Subcutaneous abdominal adipose tissue (tissue), 5 donors: ENCODE measurements around the gene PASK.
A peak's percentile ranks its signal among the peaks of the same experiment; 100 is the strongest.

Source experiments
- H3K27ac ChIP-seq: one replicate; pipeline ENCODE4 v1.7.0; 2013; ENCODE audit warnings: low read depth, mild to moderate bottlenecking, inconsistent platforms, low read length, moderate library complexity
- H3K27me3 ChIP-seq, 5 donors: one replicate each; pipeline ENCODE4 v1.7.0; 2013; ENCODE audit warnings: low read length in 5 of 5, inconsistent platforms in 1 of 5; ENCODE audit not compliant: control insufficient read depth in 5 of 5, insufficient read depth in 4 of 5
- H3K36me3 ChIP-seq, 5 donors: one replicate each; pipeline ENCODE4 v1.7.0; 2013; ENCODE audit warnings: low read length in 5 of 5; ENCODE audit not compliant: control insufficient read depth in 5 of 5, insufficient read depth in 5 of 5
- H3K4me1 ChIP-seq, 5 donors: one replicate each; pipeline ENCODE4 v1.7.0; 2013; ENCODE audit warnings: low read length in 5 of 5, mild to moderate bottlenecking in 3 of 5, moderate library complexity in 1 of 5; ENCODE audit not compliant: control insufficient read depth in 5 of 5, insufficient read depth in 5 of 5
- H3K4me3 ChIP-seq, 5 donors: one replicate each; pipeline ENCODE4 v1.7.0; 2013; ENCODE audit warnings: low read length in 5 of 5, low read depth in 1 of 5
- H3K9ac ChIP-seq, 5 donors: one replicate each; pipeline ENCODE4 v1.7.0; 2013; ENCODE audit warnings: low read length in 5 of 5, mild to moderate bottlenecking in 4 of 5, moderate library complexity in 3 of 5
- H3K9me3 ChIP-seq, 5 donors: one replicate each; pipeline ENCODE4 v1.7.0; 2013; ENCODE audit warnings: low read length in 5 of 5; ENCODE audit not compliant: control insufficient read depth in 5 of 5
- donor health status: healthy.
- donor health status: healthy.
- donor health status: healthy.
- donor health status: healthy.
- donor health status: healthy.

PASK gene

GRCh38 chr2:241131531-241131930, 17.7 kb downstream of the PASK start:
- peaks cover 0 to 4% (median under 1%) of the 10 kb centered on the region in 5 donors for H3K36me3 ChIP-seq
- H3K4me1 ChIP-seq, result peaks cover 0 to 13% (median 0%) of the 10 kb centered on the region in 5 donors
- no peak overlapping the region for H3K4me3 ChIP-seq
- H3K9ac ChIP-seq, result no peak overlapping the region
- H3K27me3 ChIP-seq, result no peaks in the 10 kb centered on the region
- no peaks in the 10 kb centered on the region for H3K9me3 ChIP-seq
- no peak overlapping the region for H3K27ac ChIP-seq

DNA sequence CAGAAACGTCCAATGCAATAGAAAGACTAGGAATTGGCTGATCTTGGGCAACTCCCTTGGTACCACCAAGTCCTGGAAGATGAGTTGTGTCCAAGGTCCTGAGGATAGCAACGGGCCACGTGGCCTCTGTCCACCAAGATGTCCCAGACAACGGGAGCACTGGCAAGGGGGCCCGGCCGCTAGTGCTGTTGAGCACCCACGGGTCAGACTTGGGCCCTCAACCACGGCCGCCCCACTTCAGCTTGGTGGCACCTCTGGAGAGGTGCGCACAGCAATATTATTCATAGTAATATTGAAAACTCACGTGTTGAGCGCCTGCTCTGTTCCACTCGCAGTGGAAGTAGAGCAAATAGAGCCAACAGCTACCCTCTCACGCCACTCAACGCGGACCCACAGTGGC, 19.0 kb downstream of the PASK start:
- no peaks in the 10 kb centered on the region for H3K9me3 ChIP-seq
- H3K4me3 ChIP-seq, result no peak overlapping the region
- H3K27me3 ChIP-seq, result no peaks in the 10 kb centered on the region
- peaks cover 0 to 13% (median 0%) of the 10 kb centered on the region in 5 donors for H3K4me1 ChIP-seq
- H3K9ac ChIP-seq, result no peak overlapping the region
- no peak overlapping the region for H3K27ac ChIP-seq
- peaks cover 0 to 6% (median 4%) of the 10 kb centered on the region in 5 donors for H3K36me3 ChIP-seq

DNA sequence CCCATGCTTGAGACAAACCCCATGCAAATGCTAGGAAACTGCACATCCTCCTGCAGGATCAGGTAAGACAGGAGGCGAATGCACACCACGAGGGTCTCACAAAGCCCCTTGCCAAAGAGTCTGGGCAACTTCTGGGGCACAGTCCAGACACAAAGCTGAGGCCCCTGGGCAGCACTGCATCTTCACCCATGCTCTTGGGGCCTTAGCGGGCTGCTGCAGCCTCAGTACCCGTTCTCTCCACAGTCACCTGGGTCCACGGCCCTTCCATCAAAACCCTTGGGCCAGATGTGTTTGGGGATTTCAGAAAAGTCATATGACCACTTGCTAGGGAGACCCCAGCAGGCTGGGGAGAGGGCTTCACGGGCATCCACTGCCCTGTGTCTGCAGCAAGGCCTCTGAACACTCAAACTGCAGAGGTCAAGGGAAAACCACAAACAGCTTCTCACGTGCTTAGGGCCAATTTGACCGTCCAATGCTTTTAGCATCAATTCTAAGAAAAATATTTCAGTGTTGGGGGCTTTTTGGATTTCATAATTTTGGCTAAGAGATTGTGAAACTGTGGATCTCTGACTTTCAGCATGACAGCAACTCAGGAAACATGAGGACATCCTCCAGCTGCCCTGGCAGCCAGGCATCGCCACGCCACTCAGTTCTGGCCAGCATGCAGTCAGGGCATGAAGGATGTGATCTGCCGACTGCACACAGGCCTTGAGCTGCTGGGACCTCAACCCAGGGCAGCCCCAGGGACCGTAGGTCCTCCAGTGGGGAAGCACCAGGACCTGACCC, 20.0 kb downstream of the PASK start:
- no peak overlapping the region for H3K9ac ChIP-seq
- no peaks in the 10 kb centered on the region for H3K9me3 ChIP-seq
- peaks cover 0 to 6% (median 4%) of the 10 kb centered on the region in 5 donors for H3K36me3 ChIP-seq
- H3K4me1 ChIP-seq, result peaks cover 0 to 14% (median under 1%) of the 10 kb centered on the region in 5 donors
- H3K27me3 ChIP-seq, result no peaks in the 10 kb centered on the region
- no peak overlapping the region for H3K27ac ChIP-seq
- H3K4me3 ChIP-seq, result no peak overlapping the region

DNA sequence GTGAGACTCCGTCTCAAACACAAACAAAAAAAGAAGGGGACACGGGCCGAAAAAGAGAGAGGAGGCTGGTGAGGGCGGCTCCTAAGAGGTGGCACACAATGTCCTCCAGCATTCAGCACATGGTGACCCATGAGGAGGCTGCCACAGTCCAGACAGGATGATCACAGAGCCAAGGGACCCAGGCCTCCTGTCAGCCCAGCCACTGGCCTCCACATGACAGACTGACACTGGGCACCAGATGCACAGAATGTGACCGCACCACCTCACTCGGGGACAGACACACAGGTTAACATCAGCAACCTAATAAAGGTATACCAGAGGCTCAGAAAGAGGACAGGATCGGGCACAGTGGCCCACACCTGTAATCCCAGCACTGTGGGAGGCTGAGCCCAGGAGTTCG, 21.0 kb downstream of the PASK start:
- H3K4me1 ChIP-seq, result peaks cover 0 to 22% (median 8%) of the 10 kb centered on the region in 5 donors
- H3K9me3 ChIP-seq, result no peaks in the 10 kb centered on the region
- H3K36me3 ChIP-seq, result peaks cover 0 to 6% (median 4%) of the 10 kb centered on the region in 5 donors
- no peaks in the 10 kb centered on the region for H3K27me3 ChIP-seq
- no peak overlapping the region for H3K27ac ChIP-seq
- no peak overlapping the region for H3K4me3 ChIP-seq
- H3K9ac ChIP-seq, result no peak overlapping the region

GRCh38 chr2:241126771-241127202, 22.5 kb downstream of the PASK start:
- Histone ChIP-seq H3K4me1 (peaks cover 0 to 22% (median 9%) of the 10 kb centered on the region in 5 donors), H3K9ac (no peak overlapping the region)

DNA sequence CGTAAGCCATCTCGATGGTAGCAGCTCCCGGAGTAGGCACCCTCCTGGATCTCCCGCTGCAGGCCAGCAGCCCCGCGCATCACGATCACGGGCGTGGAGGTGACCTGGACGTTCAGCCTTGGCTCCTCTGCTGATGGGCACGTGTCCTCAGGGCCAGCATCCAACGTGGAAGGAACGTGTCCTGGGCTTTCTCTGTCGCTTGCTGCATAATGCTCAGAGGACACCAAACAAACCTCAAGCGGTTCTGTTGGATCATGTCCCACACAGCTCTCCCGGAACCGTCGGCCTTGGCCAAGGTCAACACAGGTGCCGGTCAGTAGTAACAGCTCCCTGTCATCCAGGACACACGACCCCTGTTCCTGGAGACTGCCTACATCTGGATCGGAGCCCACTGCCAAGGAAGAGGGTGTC, 23.1 kb downstream of the PASK start:
- Histone ChIP-seq H3K9ac (no peak overlapping the region), H3K4me3 (no peak overlapping the region), H3K27me3 (no peaks in the 10 kb centered on the region), H3K27ac (no peak overlapping the region), H3K36me3 (peaks cover 0 to 8% (median 4%) of the 10 kb centered on the region in 5 donors), H3K4me1 (peaks cover 0 to 22% (median 9%) of the 10 kb centered on the region in 5 donors), H3K9me3 (no peaks in the 10 kb centered on the region)

More at GRCh38 chr2:241126771-241127202, 22.5 kb downstream of the PASK start:
- H3K27ac ChIP-seq, result no peak overlapping the region
- no peak overlapping the region for H3K4me3 ChIP-seq
- no peaks in the 10 kb centered on the region for H3K9me3 ChIP-seq
- H3K27me3 ChIP-seq, result no peaks in the 10 kb centered on the region
- H3K36me3 ChIP-seq, result peaks cover 0 to 8% (median 4%) of the 10 kb centered on the region in 5 donors

DNA sequence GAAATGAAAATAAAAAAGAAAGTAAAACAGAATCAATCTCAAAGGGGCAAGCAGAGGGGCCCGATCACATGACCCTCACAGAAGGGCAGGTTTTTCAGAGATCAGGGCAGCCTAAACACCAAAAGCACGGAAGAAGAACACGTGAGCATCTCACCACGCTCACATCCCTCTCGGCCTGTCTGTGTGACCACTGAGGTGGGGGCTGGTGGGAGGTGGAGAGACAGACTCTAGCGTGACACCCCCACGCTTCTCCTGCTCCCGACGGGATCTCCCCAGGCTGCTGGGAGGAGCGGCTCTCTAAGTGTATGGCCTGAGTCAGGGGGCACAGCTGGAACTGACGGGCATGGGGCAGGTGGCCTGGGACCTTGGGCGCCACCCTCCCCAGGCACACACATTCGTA, 23.6 kb downstream of the PASK start:
- H3K9ac ChIP-seq, result no peak overlapping the region
- H3K36me3 ChIP-seq, result peaks cover 0 to 8% (median 4%) of the 10 kb centered on the region in 5 donors
- H3K27me3 ChIP-seq, result no peaks in the 10 kb centered on the region
- no peak overlapping the region for H3K4me3 ChIP-seq
- H3K27ac ChIP-seq, result no peak overlapping the region
- H3K9me3 ChIP-seq, result no peaks in the 10 kb centered on the region
- peaks cover 0 to 22% (median 9%) of the 10 kb centered on the region in 5 donors for H3K4me1 ChIP-seq

- Histone ChIP-seq H3K36me3 (peaks cover 0 to 8% (median 4%) of the 10 kb centered on the region in 5 donors), H3K27ac (no peak overlapping the region), H3K9me3 (no peaks in the 10 kb centered on the region), H3K9ac (peak overlapping the region in 1 of 5 donors; percentile 53), H3K4me1 (peaks cover 0 to 11% (median 9%) of the 10 kb centered on the region in 5 donors), H3K4me3 (no peak overlapping the region), H3K27me3 (no peaks in the 10 kb centered on the region)
Measured at GRCh38 chr2:241123816-241124536, 25.3 kb downstream of the PASK start.

GRCh38 chr2:241122376-241123002, 26.8 kb downstream of the PASK start:
- no peak overlapping the region for H3K27ac ChIP-seq
- no peak overlapping the region for H3K4me3 ChIP-seq
- no peaks in the 10 kb centered on the region for H3K9me3 ChIP-seq
- peaks cover 0 to 10% (median 9%) of the 10 kb centered on the region in 5 donors for H3K4me1 ChIP-seq
- no peaks in the 10 kb centered on the region for H3K27me3 ChIP-seq
- no peak overlapping the region for H3K9ac ChIP-seq
- H3K36me3 ChIP-seq, result peaks cover 0 to 8% (median 4%) of the 10 kb centered on the region in 5 donors
